Measurements from ENCODE around the gene CLPSL2. TPM values are rescaled to one million over a fixed set of nuclear protein-coding genes. Genes with fewer than 3 reads are reported as not detected.
"Not testable (repeated sequence)": the region's sequence is repeated elsewhere in the genome, so short reads cannot be mapped to it uniquely, and the experiment has no call there.

CLPSL2 gene
- total and polyA plus RNA-seq, 12 donors = not detected

- intact Hi-C loops (cut with DNase I) = loop anchor here in 4 of 10 donors (1.0 to 5.0 kb wide), 4 partner anchors 44 to 130 kb away; partner anchors contain the start of gene FKBP5 (in 2 of the 4)
- peak; percentile 60 to 86 (median 77) for ATAC-seq
- peak; percentile 95 to 98 for DNase-seq
- WGBS, 2 donors = 0 to 1% methylated on average over 54 to 61 of the region's 61 CpGs
- TF ChIP-seq CTCF (IDR thresholded peaks at IDR 0.05) = peak in 5 of 9 donors; percentile 9 to 47 (median 21)
- Histone ChIP-seq H3K27me3 (no peaks in the 10 kb centered on the region), H3K4me3 (peak overlapping the region; percentile 42 to 96 (median 84)), H3K9me3 (no peaks in the 10 kb centered on the region), H3K4me1 (peaks cover 21 to 80% (median 56%) of the 10 kb centered on the region in 9 donors), H3K27ac (peak overlapping the region; percentile 98 to 100 (median 100)), H3K36me3 (no peaks in the 10 kb centered on the region)
These were observed 44.5 kb upstream of the CLPSL2 start for GRCh38 chr6:35731736-35732532.

- ATAC-seq (no peak), DNase-seq (no peak)
- 93 to 97% methylated on average over 8 of the region's 8 CpGs for WGBS, 2 donors
- Histone ChIP-seq H3K4me3 (no peak overlapping the region), H3K27me3 (no peaks in the 10 kb centered on the region), H3K36me3 (no peaks in the 10 kb centered on the region), H3K9me3 (no peaks in the 10 kb centered on the region), H3K27ac (peak overlapping the region in 7 of 10 donors; percentile 98 to 100 (median 100)), H3K4me1 (peaks cover 13 to 76% (median 47%) of the 10 kb centered on the region in 9 donors)
- intact Hi-C loops (cut with DNase I) = loop anchor here in 2 of 10 donors (5.0 kb wide), 2 partner anchors 46 to 131 kb away; partner anchors contain the start of gene FKBP5 (in 1 of the 2)
- TF ChIP-seq CTCF (IDR thresholded peaks at IDR 0.05) = no peak
These were observed 42.8 kb upstream of the CLPSL2 start for GRCh38 chr6:35733633-35734032.

GRCh38 chr6:35734319-35734718 lies 42.1 kb upstream of the CLPSL2 start:
- not testable (repeated sequence) for H3K36me3 ChIP-seq, H3K27ac ChIP-seq, H3K27me3 ChIP-seq, ATAC-seq, H3K9me3 ChIP-seq, DNase-seq, H3K4me3 ChIP-seq
- peaks cover 6 to 69% (median 40%) of the 10 kb centered on the region in 9 donors for H3K4me1 ChIP-seq
- 95 to 98% methylated on average over 12 of the region's 12 CpGs for WGBS, 2 donors
- intact Hi-C loops (cut with DNase I) = loop anchor here in 2 of 10 donors (5.0 kb wide), 2 partner anchors 47 to 132 kb away; partner anchors contain the start of gene FKBP5 (in 1 of the 2)

- Histone ChIP-seq H3K27ac (no peak overlapping the region), H3K4me3 (no peak overlapping the region), H3K36me3 (no peaks in the 10 kb centered on the region), H3K9me3 (no peaks in the 10 kb centered on the region), H3K4me1 (peaks cover 6 to 57% (median 34%) of the 10 kb centered on the region in 9 donors), H3K27me3 (no peaks in the 10 kb centered on the region)
- intact Hi-C loops (cut with DNase I) = loop anchor here in 3 of 10 donors (5.0 kb wide), 1 partner anchor 213 kb away; no protein-coding TSS in a partner anchor
- no peak for TF ChIP-seq CTCF (IDR thresholded peaks at IDR 0.05)
- ATAC-seq (no peak), DNase-seq (peak in 1 of 2 donors; percentile 14)
- 85 to 93% methylated on average over 3 of the region's 3 CpGs for WGBS, 2 donors
These were observed 40.9 kb upstream of the CLPSL2 start for GRCh38 chr6:35735452-35735851.
